GM04503 (cell line): Measurements from ENCODE around the gene CLEC16A.

Experiments
- DNase-seq: peaks from one replicate; pipeline ENCODE4 v3.0.0-alpha.2; 2012; ENCODE audit warnings: low read depth

CLEC16A gene

GRCh38 chr16:11224894-11225676 lies 280.7 kb downstream of the CLEC16A start:
- DNase-seq = no peak

GRCh38 chr16:11225677-11226549 lies 281.5 kb downstream of the CLEC16A start:
- no peak for DNase-seq

GRCh38 chr16:11229432-11229831 lies 285.1 kb downstream of the CLEC16A start:
- DNase-seq = no peak

DNA sequence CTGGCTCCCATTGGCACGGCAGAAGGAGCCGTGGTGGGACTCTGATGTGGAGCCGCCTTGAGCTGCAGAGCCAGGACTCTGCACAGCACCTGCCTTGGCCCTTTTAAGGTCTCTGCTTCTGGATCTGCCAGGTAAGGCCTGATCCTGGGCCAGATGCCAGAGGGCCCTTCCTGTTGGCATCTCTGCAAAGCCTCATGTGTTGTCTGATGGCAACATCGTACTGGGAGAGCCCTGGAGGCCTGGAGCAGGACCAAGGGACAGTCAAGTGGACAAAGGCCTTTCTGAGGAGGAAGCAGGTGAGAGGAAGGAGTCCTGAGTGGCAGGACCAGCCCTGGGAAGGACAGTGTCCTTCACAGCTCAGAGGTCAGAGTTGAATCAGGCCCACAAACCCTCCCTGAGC lies 285.5 kb downstream of the CLEC16A start:
- no peak for DNase-seq

DNA sequence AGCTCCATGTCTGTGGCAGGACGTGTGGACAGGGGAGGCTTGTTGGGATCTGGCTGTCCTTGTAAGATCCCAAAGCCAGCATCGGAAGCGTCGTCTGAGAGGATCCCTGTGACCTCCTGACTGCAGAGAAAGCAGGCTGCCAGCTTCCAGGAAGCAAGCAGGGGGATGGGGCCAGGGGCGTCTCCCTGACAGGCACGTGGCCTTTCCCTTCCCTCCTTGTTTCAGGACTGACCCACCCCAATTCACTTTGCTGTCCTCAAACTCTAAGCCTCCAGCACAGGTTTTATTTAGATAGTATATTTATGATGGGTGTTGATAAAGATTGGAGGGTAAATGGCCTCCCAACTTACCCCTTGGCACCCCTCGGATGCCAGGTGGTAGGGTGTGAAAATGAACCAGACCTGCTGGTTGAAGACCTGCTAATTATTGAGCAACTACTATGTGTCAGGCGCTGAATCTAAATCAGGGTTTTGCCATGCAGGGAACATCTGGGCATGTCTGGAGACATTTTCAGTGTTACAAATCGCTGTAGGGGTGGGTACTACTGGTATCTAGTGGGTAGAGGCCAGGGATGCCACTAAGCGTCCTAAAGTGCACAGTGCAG lies 287.1 kb downstream of the CLEC16A start:
- DNase-seq = no peak
